ENCODE results near the gene SLC44A3. TPM values are rescaled to one million over a fixed set of nuclear protein-coding genes. Genes with fewer than 3 reads are reported as not detected.
A peak's percentile ranks its signal among the peaks of the same experiment; 100 is the strongest.

SLC44A3 gene
- total RNA-seq, 2 donors from 2014 or later, result 55.4 to 71.4 TPM

DNA sequence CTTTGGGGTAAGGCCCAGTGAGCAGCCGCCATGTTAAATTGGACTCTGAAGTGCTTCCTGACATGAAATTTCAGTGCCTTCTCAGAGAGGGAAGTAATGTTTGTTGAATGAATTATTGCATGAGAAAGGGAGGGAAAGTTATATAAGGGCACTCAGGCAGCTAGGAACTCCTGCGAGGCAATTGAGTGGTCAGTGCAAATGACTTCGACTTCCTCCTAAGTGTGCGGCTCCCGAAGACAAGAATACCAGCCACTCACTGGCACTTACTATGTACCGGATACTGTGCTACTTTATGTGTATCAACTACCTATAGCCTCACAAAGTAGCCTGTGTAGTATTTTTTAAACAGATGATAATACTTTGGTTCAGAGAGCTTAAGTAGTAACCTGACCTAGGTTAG, 54.3 kb downstream of the SLC44A3 start:
- Histone ChIP-seq H3K9me3 (no peaks in the 10 kb centered on the region), H3K36me3 (no peaks in the 10 kb centered on the region), H3K9ac (ENCODE audit: low read depth in 2 of 2, low read length in 2 of 2) (no peak overlapping the region), H3K27ac (no peak overlapping the region), H3K4me1 (no peaks in the 10 kb centered on the region), H3K27me3 (no peaks in the 10 kb centered on the region), H3K4me3 (no peak overlapping the region)
- intact Hi-C loops (cut with DNase I), result no loop called here
- no peak for TF ChIP-seq CTCF (IDR thresholded peaks at IDR 0.05)
- no peak for DNase-seq

GRCh38 chr1:94875794-94876193, 55.6 kb downstream of the SLC44A3 start:
- Histone ChIP-seq H3K27ac (no peak overlapping the region), H3K4me1 (no peaks in the 10 kb centered on the region)

GRCh38 chr1:94876362-94876761, 56.2 kb downstream of the SLC44A3 start:
- DNase-seq, result no peak
- intact Hi-C loops (cut with DNase I), result no loop called here
- Histone ChIP-seq H3K36me3 (no peaks in the 10 kb centered on the region), H3K27me3 (no peaks in the 10 kb centered on the region), H3K4me1 (no peaks in the 10 kb centered on the region), H3K27ac (no peak overlapping the region), H3K9ac (ENCODE audit: low read depth in 2 of 2, low read length in 2 of 2) (no peak overlapping the region), H3K9me3 (no peaks in the 10 kb centered on the region), H3K4me3 (no peak overlapping the region)
- TF ChIP-seq CTCF (IDR thresholded peaks at IDR 0.05), result no peak

More at GRCh38 chr1:94875794-94876193, 55.6 kb downstream of the SLC44A3 start:
- DNase-seq, result no peak
- H3K9me3 ChIP-seq, result no peaks in the 10 kb centered on the region
- H3K9ac ChIP-seq (ENCODE audit: low read depth in 2 of 2, low read length in 2 of 2), result no peak overlapping the region
- no peak for TF ChIP-seq CTCF (IDR thresholded peaks at IDR 0.05)
- intact Hi-C loops (cut with DNase I), result no loop called here
- H3K4me3 ChIP-seq, result no peak overlapping the region
- H3K36me3 ChIP-seq, result no peaks in the 10 kb centered on the region
- no peaks in the 10 kb centered on the region for H3K27me3 ChIP-seq

DNA sequence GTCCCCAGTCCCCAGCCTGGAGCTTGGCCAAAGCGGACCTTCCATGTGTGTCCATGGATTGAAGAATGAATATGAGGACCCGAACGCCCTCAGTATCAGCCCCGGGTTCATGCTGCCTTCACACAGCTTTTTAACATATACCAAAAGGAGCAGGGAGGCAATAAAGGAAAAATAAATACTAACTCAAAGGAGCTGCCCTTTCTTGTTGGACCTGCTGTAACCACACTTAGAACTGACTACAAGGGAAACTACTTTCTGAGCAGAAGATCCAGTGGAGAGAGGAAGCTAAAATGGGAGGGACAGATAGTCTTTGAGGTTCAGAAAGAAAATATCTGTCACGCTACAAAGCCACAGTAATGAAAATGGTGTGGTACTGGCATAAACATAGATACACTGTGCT, 58.2 kb downstream of the SLC44A3 start:
- Histone ChIP-seq H3K4me3 (no peak overlapping the region), H3K36me3 (no peaks in the 10 kb centered on the region), H3K27me3 (no peaks in the 10 kb centered on the region), H3K4me1 (no peaks in the 10 kb centered on the region), H3K9ac (ENCODE audit: low read depth in 2 of 2, low read length in 2 of 2) (no peak overlapping the region), H3K9me3 (no peaks in the 10 kb centered on the region), H3K27ac (no peak overlapping the region)
- DNase-seq, result no peak
- no peak for TF ChIP-seq CTCF (IDR thresholded peaks at IDR 0.05)
- intact Hi-C loops (cut with DNase I), result no loop called here

DNA sequence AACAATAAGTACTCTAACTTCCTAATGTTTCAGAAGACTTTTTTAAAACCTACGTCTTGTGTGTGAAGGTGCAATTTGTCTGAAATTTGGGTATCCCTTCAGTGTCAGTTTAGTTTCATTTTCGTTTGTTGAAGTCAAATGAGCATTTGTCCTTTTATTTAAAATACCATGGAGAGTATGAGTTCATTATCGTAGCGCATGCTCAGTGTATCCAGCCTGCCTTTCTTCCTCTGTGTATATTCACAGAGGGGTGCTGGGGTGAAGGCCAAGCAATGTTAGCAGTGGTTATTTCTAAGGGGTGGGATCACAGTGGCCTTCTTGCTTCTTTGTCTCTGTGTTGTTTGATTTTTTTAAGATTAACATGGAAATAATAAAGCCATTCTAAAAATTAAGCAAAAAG, 63.5 kb downstream of the SLC44A3 start:
- peak overlapping the region; percentile 19 for H3K27ac ChIP-seq
- H3K4me1 ChIP-seq, result no peaks in the 10 kb centered on the region
- H3K9me3 ChIP-seq, result no peaks in the 10 kb centered on the region
- no peaks in the 10 kb centered on the region for H3K36me3 ChIP-seq
- H3K4me3 ChIP-seq, result no peak overlapping the region
- no peak for DNase-seq
- no peaks in the 10 kb centered on the region for H3K27me3 ChIP-seq
- intact Hi-C loops (cut with DNase I), result no loop called here
- no peak for TF ChIP-seq CTCF (IDR thresholded peaks at IDR 0.05)
- H3K9ac ChIP-seq (ENCODE audit: low read depth in 2 of 2, low read length in 2 of 2), result no peak overlapping the region

- no peak for DNase-seq
- no peaks in the 10 kb centered on the region for H3K4me1 ChIP-seq
- H3K9me3 ChIP-seq, result no peaks in the 10 kb centered on the region
- H3K4me3 ChIP-seq, result no peak overlapping the region
- H3K27me3 ChIP-seq, result no peaks in the 10 kb centered on the region
- TF ChIP-seq CTCF (IDR thresholded peaks at IDR 0.05), result no peak
- intact Hi-C loops (cut with DNase I), result no loop called here
- no peak overlapping the region for H3K9ac ChIP-seq (ENCODE audit: low read depth in 2 of 2, low read length in 2 of 2)
- peak overlapping the region; percentile 19 for H3K27ac ChIP-seq
- H3K36me3 ChIP-seq, result no peaks in the 10 kb centered on the region
Measured at GRCh38 chr1:94884106-94884505, 63.9 kb downstream of the SLC44A3 start.
